Measurements from ENCODE around the gene PTPRE. TPM values are rescaled to one million over a fixed set of nuclear protein-coding genes. Genes with fewer than 3 reads are reported as not detected.

The PTPRE gene
- 49.7 TPM for total RNA-seq
- long read RNA-seq, full-length matches to known transcripts: 7 of 58 reads
- long read RNA-seq, partial matches to known transcripts: 11 of 58 reads
- long read RNA-seq, other reads (novel, unspliced or antisense): 40 of 58 reads

- peak; percentile 94 for DNase-seq (ENCODE audit: low spot score)
Observed at GRCh38 chr10:127906548-127907377, at the start of gene PTPRE. Gene PTPRE (plus strand): TSS chr10:127907103. CDS start chr10:128040882, 133,779 bp downstream.

DNA sequence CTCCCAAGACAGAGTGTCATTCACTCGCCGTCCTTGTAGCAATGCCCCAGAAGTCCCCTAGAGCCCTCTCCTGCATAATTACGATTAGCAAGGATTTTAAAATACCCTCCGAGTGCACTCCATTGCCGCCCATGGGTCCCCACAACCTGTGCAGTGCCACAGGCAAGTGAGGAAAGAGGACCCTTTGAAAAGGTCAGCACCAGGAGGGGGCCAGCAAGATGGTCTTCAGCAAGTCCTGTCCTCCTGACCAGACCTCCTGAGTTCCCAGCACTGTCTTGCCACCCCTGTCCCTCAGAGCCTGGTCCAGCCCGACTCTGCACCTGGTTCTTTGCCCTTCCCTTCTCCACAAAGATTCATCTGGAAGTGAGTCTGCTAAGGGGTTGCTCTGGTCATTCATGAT lies 46.3 kb upstream of the PTPRE start:
- no peak for DNase-seq (ENCODE audit: low spot score)

- no peak for DNase-seq (ENCODE audit: low spot score)
Observed at GRCh38 chr10:127863231-127863825, 43.6 kb upstream of the PTPRE start.

- DNase-seq (ENCODE audit: low spot score): no peak
Observed at GRCh38 chr10:127866276-127867013, 40.5 kb upstream of the PTPRE start.

GRCh38 chr10:127867805-127868204 lies 39.1 kb upstream of the PTPRE start:
- no peak for DNase-seq (ENCODE audit: low spot score)

- DNase-seq (ENCODE audit: low spot score): no peak
Observed at GRCh38 chr10:127869329-127869728, 37.6 kb upstream of the PTPRE start.

DNA sequence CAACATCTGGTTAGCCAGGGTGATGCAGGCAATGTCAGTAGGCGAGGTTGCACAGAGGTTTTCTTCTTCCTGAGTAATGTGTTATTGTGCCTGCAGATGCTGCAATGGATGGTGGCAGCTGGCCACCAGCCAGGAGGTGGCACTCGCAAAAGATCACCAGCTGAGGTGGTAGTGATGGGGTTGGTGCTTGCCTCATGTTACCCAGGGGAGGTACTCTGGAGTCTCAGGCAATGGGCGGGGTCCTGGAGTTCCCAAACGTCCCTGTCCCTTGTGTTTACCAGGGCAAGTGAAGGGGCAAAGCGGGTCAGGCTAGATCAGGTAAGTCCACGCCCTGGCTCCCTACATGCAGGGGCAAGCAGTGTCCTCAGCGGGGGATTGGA lies 35.3 kb upstream of the PTPRE start:
- DNase-seq (ENCODE audit: low spot score): no peak

DNA sequence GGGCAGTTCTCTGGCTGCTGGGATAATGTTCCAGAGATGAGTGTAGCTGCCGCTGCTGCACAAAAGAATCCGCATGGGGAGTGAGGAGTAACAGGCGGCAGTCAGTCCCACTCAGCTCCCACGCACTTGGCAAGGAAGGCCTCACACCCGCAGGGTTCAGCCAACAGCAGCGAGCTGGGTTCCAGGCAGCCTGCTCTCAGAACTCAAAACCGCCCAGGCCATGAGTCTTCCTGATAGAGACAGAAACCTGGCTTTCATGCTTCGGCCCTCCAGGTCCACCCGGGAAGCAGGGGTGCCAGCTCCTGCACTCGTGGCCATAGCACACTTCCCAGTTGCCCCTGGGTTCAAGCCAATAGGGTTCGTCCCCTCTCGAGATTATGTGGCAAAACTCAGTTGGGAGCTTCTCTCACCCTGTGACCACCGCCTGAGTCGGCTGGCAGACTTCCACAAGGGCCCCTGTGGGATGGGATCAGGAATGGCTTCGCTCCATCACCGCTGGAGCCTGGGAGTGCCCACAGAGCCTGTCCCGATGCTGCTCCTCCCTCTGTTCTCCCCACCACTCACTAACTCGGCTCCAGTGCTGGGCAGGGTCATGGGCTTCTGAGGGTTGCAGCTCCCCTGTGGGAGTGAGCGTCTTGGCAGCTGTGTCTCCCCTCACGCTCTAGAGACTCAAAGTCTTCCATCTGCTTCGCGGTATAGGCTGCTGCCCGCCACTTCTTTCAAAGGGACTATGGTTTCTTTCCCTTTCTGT lies 34.7 kb upstream of the PTPRE start:
- DNase-seq (ENCODE audit: low spot score): no peak

GRCh38 chr10:127872871-127873600 lies 33.9 kb upstream of the PTPRE start:
- DNase-seq (ENCODE audit: low spot score): no peak

DNA sequence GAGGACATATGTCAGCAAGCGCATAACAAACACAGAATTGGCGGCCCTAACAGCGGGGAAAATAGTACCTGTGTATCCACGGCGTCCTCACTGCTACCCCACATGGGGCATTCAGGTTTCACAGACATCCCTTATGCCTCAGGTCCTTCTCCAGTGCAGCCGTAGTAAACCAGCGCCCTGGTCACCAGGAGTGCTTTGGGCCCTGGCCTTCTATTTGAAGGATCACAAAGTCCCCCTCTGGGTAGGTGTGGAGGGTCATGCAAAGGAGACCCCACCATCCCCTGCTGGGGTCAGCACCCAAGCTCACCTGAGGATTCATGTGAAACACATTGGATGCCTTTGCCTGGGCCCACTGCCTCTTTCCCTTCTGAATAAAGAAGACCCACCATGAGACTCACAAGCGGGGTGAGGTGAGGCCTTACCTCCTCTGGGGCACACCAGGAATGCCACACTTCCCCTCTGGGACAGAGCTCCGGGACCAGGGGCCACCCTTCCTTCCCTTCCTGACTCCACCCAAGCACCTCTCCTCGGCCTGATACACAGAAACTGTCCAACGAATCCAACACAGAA lies 32.9 kb upstream of the PTPRE start:
- DNase-seq (ENCODE audit: low spot score): no peak

GRCh38 chr10:127874671-127875448 lies 32.0 kb upstream of the PTPRE start:
- DNase-seq (ENCODE audit: low spot score): no peak

DNA sequence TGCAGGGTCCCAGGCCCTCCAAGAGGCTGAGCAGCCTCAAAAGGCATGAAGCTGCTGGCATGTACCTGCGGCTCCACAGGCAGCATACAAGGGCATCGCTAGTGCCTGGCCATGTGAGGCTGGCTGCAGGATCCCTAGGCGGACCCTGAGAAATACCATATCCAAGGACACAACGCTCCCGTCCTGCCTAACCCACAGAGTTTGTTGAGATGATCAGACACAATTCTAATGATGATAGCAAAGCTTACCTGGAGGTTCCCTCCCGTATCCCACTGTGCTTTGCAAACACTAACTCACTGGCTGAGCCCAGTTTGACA lies 31.5 kb upstream of the PTPRE start:
- no peak for DNase-seq (ENCODE audit: low spot score)

DNA sequence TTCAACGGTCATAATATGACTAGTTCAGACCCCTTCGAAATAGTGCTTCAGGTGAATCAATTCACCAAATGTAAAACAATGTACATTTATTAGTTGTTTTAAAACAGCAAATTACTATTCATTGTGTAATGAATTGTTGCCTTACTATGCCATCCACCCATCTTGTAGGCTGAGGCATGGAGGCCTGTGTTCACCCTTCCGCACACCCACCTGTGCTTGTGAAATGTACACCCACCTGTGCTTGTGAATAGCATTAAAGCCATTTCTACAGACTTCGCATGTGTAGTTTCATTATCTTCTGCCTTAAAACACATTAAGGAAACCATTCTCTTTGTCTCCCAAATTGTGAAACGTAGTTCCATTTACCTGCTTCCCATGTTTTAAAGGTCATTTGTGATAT lies 31.0 kb upstream of the PTPRE start:
- no peak for DNase-seq (ENCODE audit: low spot score)

DNA sequence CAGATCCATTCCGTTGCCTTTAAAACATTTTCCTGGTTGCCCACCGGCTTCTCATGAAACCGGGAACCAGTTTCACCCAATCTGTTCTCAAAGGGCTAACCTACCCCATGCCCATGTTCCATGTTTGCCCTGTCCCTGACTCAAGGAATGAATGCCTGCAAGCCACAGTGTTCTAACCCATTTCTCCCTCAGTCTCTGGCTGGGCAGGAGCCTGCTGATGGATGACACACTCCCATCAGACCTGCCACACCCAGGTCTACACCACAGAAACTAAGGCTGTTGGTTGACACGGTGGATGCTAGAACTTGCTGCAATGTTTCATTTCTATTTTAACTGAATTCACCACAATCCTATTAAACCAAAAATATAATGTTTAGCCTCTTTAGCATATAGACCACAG lies 29.8 kb upstream of the PTPRE start:
- no peak for DNase-seq (ENCODE audit: low spot score)

- no peak for DNase-seq (ENCODE audit: low spot score)
Observed at GRCh38 chr10:127877699-127878098, 29.2 kb upstream of the PTPRE start.

GRCh38 chr10:127878475-127879055 lies 28.3 kb upstream of the PTPRE start:
- no peak for DNase-seq (ENCODE audit: low spot score)

- no peak for DNase-seq (ENCODE audit: low spot score)
Observed at GRCh38 chr10:127880557-127880956, 26.3 kb upstream of the PTPRE start.

DNA sequence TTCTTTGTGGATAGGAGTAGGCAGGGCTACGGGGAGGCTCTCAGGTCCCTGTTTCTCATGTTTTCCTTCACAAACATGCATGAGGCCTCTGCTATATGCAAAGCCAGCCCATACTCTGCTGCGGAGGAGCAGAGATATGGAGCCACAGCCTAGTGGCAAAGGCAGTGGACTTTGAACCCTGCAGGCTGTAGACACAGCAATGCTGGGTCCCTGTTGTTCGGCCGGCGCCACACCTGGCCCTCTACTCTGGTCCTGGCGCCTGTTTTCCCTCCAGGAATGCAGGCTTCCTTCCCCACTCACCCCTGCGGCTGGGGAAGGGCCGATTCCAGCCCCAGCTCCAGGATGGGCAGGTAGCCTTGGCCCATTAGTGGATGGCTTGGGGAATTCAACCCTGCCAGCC lies 25.6 kb upstream of the PTPRE start:
- no peak for DNase-seq (ENCODE audit: low spot score)

DNA sequence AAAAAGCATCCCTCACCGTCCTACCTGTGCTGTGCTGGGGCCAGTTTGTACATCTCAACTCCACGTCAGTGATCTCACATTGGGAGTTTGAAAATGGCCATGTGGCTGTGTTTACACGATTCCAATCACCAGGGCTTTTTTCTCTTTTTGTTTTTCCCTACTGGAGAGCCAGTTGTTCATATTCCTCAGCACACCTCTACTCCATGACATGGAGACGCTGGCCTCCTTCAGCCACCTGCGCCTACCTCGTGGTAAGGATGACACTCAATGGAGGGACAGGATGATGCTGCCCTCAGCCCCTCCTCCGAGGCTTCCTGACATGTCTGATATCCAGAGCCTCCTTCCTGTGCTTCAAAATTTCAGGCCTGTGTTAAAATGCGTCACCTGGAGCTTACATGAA lies 24.5 kb upstream of the PTPRE start:
- DNase-seq (ENCODE audit: low spot score): no peak
